ENCODE measurements around the gene SLC13A3.

SLC13A3 gene

DNA sequence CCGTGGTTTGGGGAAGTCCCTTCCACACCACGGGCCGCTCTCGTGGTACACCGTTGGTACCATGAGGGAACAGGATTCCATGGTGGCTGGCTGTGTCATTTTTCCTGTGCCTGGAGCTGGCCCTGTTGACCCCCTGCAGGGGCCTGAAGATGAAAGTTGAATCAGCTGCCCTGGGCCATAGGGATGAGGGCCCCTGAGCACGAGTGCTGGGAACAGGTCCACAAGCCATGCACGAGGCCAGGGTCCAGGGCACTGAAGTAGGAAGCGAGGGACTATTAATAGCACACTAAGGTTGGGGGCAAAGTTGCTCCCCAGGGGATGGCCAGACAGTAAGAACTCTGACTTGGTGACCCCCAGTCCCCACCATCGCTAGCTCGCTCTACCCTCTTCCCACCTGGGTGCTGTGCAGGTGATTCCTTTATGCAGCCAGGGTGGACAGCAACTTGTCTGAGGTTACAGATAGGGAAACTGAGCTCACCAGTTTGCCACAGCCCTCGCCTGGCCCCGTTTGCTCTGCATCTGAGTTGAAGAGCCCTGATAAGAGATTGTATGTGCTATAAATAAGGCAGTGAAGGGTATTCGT is 46.6 kb downstream of the SLC13A3 start:
- Histone ChIP-seq H4K20me1 (ENCODE audit: insufficient read depth, low read length) (no peaks in the 10 kb centered on the region), H3F3A (ENCODE audit: insufficient read depth, low read length) (no peaks in the 10 kb centered on the region), H3K4me2 (ENCODE audit: low read length) (no peak overlapping the region), H3K9ac (ENCODE audit: low read length) (no peak overlapping the region), H3K9me2 (ENCODE audit: low read depth, low read length) (no peaks in the 10 kb centered on the region), H3K36me3 (ENCODE audit: insufficient read depth, low read length) (no peaks in the 10 kb centered on the region), H3K79me2 (ENCODE audit: insufficient read depth, low read length) (no peaks in the 10 kb centered on the region), H2AFZ (ENCODE audit: low read length) (no peak overlapping the region), H3K4me1 (ENCODE audit: insufficient read depth, low read length, severe bottlenecking) (no peaks in the 10 kb centered on the region), H3K4me3 (ENCODE audit: low read depth, low read length, poor library complexity, severe bottlenecking) (no peak overlapping the region), H3K27ac (ENCODE audit: low read depth, low read length, poor library complexity, severe bottlenecking) (no peak overlapping the region), H3K9me3 (ENCODE audit: low read length) (no peaks in the 10 kb centered on the region), H3K27me3 (ENCODE audit: insufficient read depth, low read length) (0 out of 2 replicates have a peak, but pooled peaks cover 8% of the 10 kb centered on the region)
- TF ChIP-seq EZH2 (IDR thresholded peaks at IDR 0.05; ENCODE audit: borderline replicate concordance, low read length), result no peak
- TF ChIP-seq, protein P1, sequence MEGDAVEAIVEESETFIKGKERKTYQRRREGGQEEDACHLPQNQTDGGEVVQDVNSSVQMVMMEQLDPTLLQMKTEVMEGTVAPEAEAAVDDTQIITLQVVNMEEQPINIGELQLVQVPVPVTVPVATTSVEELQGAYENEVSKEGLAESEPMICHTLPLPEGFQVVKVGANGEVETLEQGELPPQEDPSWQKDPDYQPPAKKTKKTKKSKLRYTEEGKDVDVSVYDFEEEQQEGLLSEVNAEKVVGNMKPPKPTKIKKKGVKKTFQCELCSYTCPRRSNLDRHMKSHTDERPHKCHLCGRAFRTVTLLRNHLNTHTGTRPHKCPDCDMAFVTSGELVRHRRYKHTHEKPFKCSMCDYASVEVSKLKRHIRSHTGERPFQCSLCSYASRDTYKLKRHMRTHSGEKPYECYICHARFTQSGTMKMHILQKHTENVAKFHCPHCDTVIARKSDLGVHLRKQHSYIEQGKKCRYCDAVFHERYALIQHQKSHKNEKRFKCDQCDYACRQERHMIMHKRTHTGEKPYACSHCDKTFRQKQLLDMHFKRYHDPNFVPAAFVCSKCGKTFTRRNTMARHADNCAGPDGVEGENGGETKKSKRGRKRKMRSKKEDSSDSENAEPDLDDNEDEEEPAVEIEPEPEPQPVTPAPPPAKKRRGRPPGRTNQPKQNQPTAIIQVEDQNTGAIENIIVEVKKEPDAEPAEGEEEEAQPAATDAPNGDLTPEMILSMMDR (IDR thresholded peaks at IDR 0.05; ENCODE audit: low read length), result no peak

GRCh38 chr20:46602429-46602828 is 48.8 kb downstream of the SLC13A3 start:
- H3K4me2 ChIP-seq (ENCODE audit: low read length), result no peak overlapping the region
- no peak overlapping the region for H2AFZ ChIP-seq (ENCODE audit: low read length)
- H3K27ac ChIP-seq (ENCODE audit: low read depth, low read length, poor library complexity, severe bottlenecking), result no peak overlapping the region
- no peaks in the 10 kb centered on the region for H3F3A ChIP-seq (ENCODE audit: insufficient read depth, low read length)
- no peaks in the 10 kb centered on the region for H3K79me2 ChIP-seq (ENCODE audit: insufficient read depth, low read length)
- no peaks in the 10 kb centered on the region for H3K9me3 ChIP-seq (ENCODE audit: low read length)
- no peak for TF ChIP-seq EZH2 (IDR thresholded peaks at IDR 0.05; ENCODE audit: borderline replicate concordance, low read length)
- TF ChIP-seq, protein P1 (IDR thresholded peaks at IDR 0.05; ENCODE audit: low read length), result no peak
- H3K9ac ChIP-seq (ENCODE audit: low read length), result no peak overlapping the region
- H4K20me1 ChIP-seq (ENCODE audit: insufficient read depth, low read length), result no peaks in the 10 kb centered on the region
- H3K27me3 ChIP-seq (ENCODE audit: insufficient read depth, low read length), result 0 out of 2 replicates have a peak, but pooled peaks cover 8% of the 10 kb centered on the region
- H3K4me3 ChIP-seq (ENCODE audit: low read depth, low read length, poor library complexity, severe bottlenecking), result no peak overlapping the region
- no peaks in the 10 kb centered on the region for H3K36me3 ChIP-seq (ENCODE audit: insufficient read depth, low read length)
- H3K4me1 ChIP-seq (ENCODE audit: insufficient read depth, low read length, severe bottlenecking), result no peaks in the 10 kb centered on the region
- no peaks in the 10 kb centered on the region for H3K9me2 ChIP-seq (ENCODE audit: low read depth, low read length)

DNA sequence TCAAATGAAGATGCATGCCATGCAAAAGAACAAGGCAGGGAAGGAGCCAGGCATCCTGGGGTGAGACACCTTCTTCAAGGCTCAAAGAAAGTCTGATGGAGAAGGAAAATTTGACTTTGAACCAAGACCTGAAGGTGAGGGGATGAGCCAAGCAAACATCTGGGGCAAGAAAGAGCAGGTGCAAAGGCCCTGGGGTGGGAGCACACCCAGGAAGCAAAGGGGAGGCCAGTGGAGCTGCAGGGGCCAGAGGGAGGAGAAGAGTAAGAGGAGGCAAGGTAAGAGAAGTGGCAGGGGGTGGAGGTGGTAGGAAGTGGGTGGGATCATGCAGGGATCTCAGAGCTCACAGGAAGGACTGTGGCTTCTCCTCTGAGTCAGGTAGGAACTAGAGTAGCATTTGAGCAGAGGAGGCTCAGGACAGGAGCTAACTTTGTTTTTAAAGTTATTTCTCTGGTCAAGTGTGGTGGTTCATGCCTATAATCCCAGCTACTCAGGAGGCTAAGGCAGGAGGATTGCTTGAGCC is 49.6 kb downstream of the SLC13A3 start:
- no peak overlapping the region for H3K27ac ChIP-seq (ENCODE audit: low read depth, low read length, poor library complexity, severe bottlenecking)
- H3F3A ChIP-seq (ENCODE audit: insufficient read depth, low read length), result no peaks in the 10 kb centered on the region
- no peaks in the 10 kb centered on the region for H3K79me2 ChIP-seq (ENCODE audit: insufficient read depth, low read length)
- 0 out of 2 replicates have a peak, but pooled peaks cover 8% of the 10 kb centered on the region for H3K27me3 ChIP-seq (ENCODE audit: insufficient read depth, low read length)
- H4K20me1 ChIP-seq (ENCODE audit: insufficient read depth, low read length), result no peaks in the 10 kb centered on the region
- TF ChIP-seq EZH2 (IDR thresholded peaks at IDR 0.05; ENCODE audit: borderline replicate concordance, low read length), result no peak
- TF ChIP-seq, protein P1 (IDR thresholded peaks at IDR 0.05; ENCODE audit: low read length), result no peak
- no peaks in the 10 kb centered on the region for H3K36me3 ChIP-seq (ENCODE audit: insufficient read depth, low read length)
- no peaks in the 10 kb centered on the region for H3K9me3 ChIP-seq (ENCODE audit: low read length)
- no peaks in the 10 kb centered on the region for H3K9me2 ChIP-seq (ENCODE audit: low read depth, low read length)
- H3K4me1 ChIP-seq (ENCODE audit: insufficient read depth, low read length, severe bottlenecking), result no peaks in the 10 kb centered on the region
- no peak overlapping the region for H2AFZ ChIP-seq (ENCODE audit: low read length)
- H3K4me2 ChIP-seq (ENCODE audit: low read length), result no peak overlapping the region
- no peak overlapping the region for H3K4me3 ChIP-seq (ENCODE audit: low read depth, low read length, poor library complexity, severe bottlenecking)
- no peak overlapping the region for H3K9ac ChIP-seq (ENCODE audit: low read length)

All from OCI-LY1 (cell line).